HepG2 (cell line): Measurements from ENCODE around the gene CENPK. TPM values are rescaled to one million over a fixed set of nuclear protein-coding genes. Genes with fewer than 3 reads are reported as not detected.

ENCODE experiments used
- ATAC-seq: fragments of 200-7000 bp; cut with Tn5 transposase; 3 replicates; pipeline ENCODE4 v1.9.1; 2020; ENCODE audit warnings: mild to moderate bottlenecking, moderate library complexity
- BruUV-seq: library from RNA; stranded (reverse); fragments of 400-500 nt; replicated peaks from 2 replicates; lab custom pipeline; 2021; lab: Mats Ljungman, UMichigan
- CTCF ChIA-PET: fragments of 300-600 bp; formaldehyde crosslinking; extraction: SDS; loops from one replicate; lab custom pipeline; 2021; ENCODE audit warnings: low total read pairs, inconsistent platforms, low intra/inter-chr PET ratio; lab: Yijun Ruan, JAX
- POLR2A ChIA-PET: fragments of 350-600 bp; sonication (Branson Sonifier 250); formaldehyde crosslinking; loops from one replicate; lab custom pipeline; 2020; ENCODE audit warnings: antibody characterized with exemption, inconsistent platforms; lab: Yijun Ruan, JAX
- DNase-seq: peaks from one replicate; pipeline ENCODE4 v3.0.0-alpha.2; 2015; ENCODE audit warnings: low spot score
- FAIRE-seq: peaks from 3 replicates; lab custom pipeline; 2011; peaks lifted over from hg19 to GRCh38; lab: Jason Lieb, UNC
- H2AFZ ChIP-seq: one replicate; pipeline ENCODE4 v1.6.1; 2011; ENCODE audit warnings: low read length, inconsistent platforms
- H3K27ac ChIP-seq: fragments of 300-600 bp; 3 replicates; pipeline ENCODE4 v1.8.0; 2011; ENCODE audit warnings: mixed run types, mild to moderate bottlenecking, mixed read lengths, low read length, inconsistent platforms; ENCODE audit not compliant: insufficient read depth; ENCODE audit errors: extremely low read length
- H3K27me3 ChIP-seq, 2 experiments: fragments of 200-600 bp in 1 of 2; 2 replicates in 1 of 2; 3 replicates in 1 of 2; pipeline versions ENCODE4 v1.6.0 to v1.8.0; 2011; ENCODE audit warnings: low read length in 2 of 2, mild to moderate bottlenecking in 2 of 2, moderate library complexity in 2 of 2, inconsistent platforms in 1 of 2; ENCODE audit not compliant: insufficient read depth in 2 of 2, control insufficient read depth in 1 of 2
- H3K36me3 ChIP-seq, 2 experiments: fragments of 200-600 bp in 1 of 2; replicated peaks in 1 of 2; 2 replicates in 1 of 2; 3 replicates in 1 of 2; pipeline versions ENCODE4 v1.5.1 to v1.8.0; 2011; ENCODE audit warnings: low read length in 2 of 2, inconsistent platforms in 1 of 2; ENCODE audit not compliant: insufficient read depth in 2 of 2, control insufficient read depth in 1 of 2
- H3K4me1 ChIP-seq: 2 replicates; pipeline ENCODE4 v1.5.1; 2012; ENCODE audit warnings: low read length, inconsistent platforms; ENCODE audit not compliant: insufficient read depth
- H3K4me2 ChIP-seq: 2 replicates; pipeline ENCODE4 v1.6.0; 2011; ENCODE audit warnings: low read depth, low read length, inconsistent platforms
- H3K4me3 ChIP-seq, 3 experiments: fragments of 200-600 bp in 1 of 3; sonication (generic), shearing (Covaris generic) in 1 of 3; replicated peaks in 1 of 3; 2 replicates each; pipeline ENCODE4 v1.5.1; 2011 to 2016; ENCODE audit warnings: low read length in 3 of 3, inconsistent platforms in 2 of 3, low read depth in 2 of 3, mild to moderate bottlenecking in 2 of 3, control low read depth in 1 of 3, mixed read lengths in 1 of 3; ENCODE audit not compliant: insufficient read depth in 1 of 3
- H3K79me2 ChIP-seq: one replicate; pipeline ENCODE4 v1.6.1; 2011; ENCODE audit warnings: low read length, inconsistent platforms; ENCODE audit not compliant: insufficient read depth
- H3K9ac ChIP-seq: 2 replicates; pipeline ENCODE4 v1.6.0; 2011; ENCODE audit warnings: mild to moderate bottlenecking, low read depth, low read length, inconsistent platforms; ENCODE audit not compliant: insufficient read depth
- H3K9me3 ChIP-seq: 2 replicates; pipeline ENCODE4 v1.5.1; 2012; ENCODE audit warnings: mild to moderate bottlenecking, low read length
- H4K20me1 ChIP-seq: 2 replicates; pipeline ENCODE4 v1.6.0; 2011; ENCODE audit warnings: inconsistent platforms, mild to moderate bottlenecking, low read length, moderate library complexity; ENCODE audit not compliant: insufficient read depth
- HNRNPK ChIP-seq: fragments of 200-400 bp; formaldehyde crosslinking; IDR thresholded peaks from 2 replicates; pipeline ENCODE4 v1.6.1; 2018; ENCODE audit warnings: low read length, low read depth, moderate library complexity, mild to moderate bottlenecking; ENCODE audit not compliant: poor library complexity, severe bottlenecking
- NCOA2 ChIP-seq: sonication (generic); formaldehyde crosslinking; IDR thresholded peaks from 2 replicates; pipeline ENCODE4 v1.8.0; 2022; ENCODE audit warnings: inconsistent platforms
- REL ChIP-seq: sonication (generic); formaldehyde crosslinking; conservative IDR thresholded peaks from 2 replicates; pipeline ENCODE4 v1.8.0; 2022; ENCODE audit warnings: mild to moderate bottlenecking, missing genetic modification reagents, moderate library complexity
- TBP ChIP-seq: sonication (generic); formaldehyde crosslinking; IDR thresholded peaks from 2 replicates; pipeline ENCODE4 v1.5.0; 2020; ENCODE audit warnings: missing genetic modification reagents
- ZNF10 ChIP-seq: sonication (generic); formaldehyde crosslinking; IDR thresholded peaks from 2 replicates; pipeline ENCODE4 v1.4.0; 2020; ENCODE audit warnings: mild to moderate bottlenecking, low read depth, missing genetic modification reagents, borderline replicate concordance
- ZNF589 ChIP-seq: sonication (generic); formaldehyde crosslinking; conservative IDR thresholded peaks from 2 replicates; pipeline ENCODE4 v1.8.0; 2022; ENCODE audit warnings: mild to moderate bottlenecking, moderate library complexity, missing genetic modification reagents
- ZNF616 ChIP-seq: sonication (generic); formaldehyde crosslinking; IDR thresholded peaks from 2 replicates; pipeline ENCODE4 v1.5.0; 2020; ENCODE audit warnings: low read depth, mild to moderate bottlenecking, missing genetic modification reagents
- WGBS: methylation state at CpG from one replicate; pipeline ENCODE4 v1.1.6; 2017; ENCODE audit warnings: low lambda C conversion rate; 5-methylcytosine and 5-hydroxymethylcytosine counted together
- in situ Hi-C: cut with HindIII; loops from 2 replicates; pipeline ENCODE4 v1.10.0; 2017; ENCODE audit warnings: low pct_unique_long_range_greater_than_20kb; ENCODE audit not compliant: extremely low pct_ligation_motif_present
- intact Hi-C: fragments of 100-400 bp; cut with micrococcal nuclease; formaldehyde crosslinking; loops from one replicate; pipeline ENCODE4 v1.10.0; 2022; ENCODE audit not compliant: unreplicated experiment
- polyA plus RNA-seq, 8 experiments: library from polyadenylated mRNA; depleted of rRNA in 3 of 8; stranded (reverse) in 7 of 8; unstranded in 1 of 8; fragments of >200 nt; fragmentation: Illumina TruSeq in 4 of 8; extraction: Trizol in 4 of 8; gene quantifications; 2 replicates each; pipeline versions ENCODE4 v1.2.1 to v1.2.3, GENCODE V29; 2011 to 2016; ENCODE audit warnings: low read depth in 4 of 8, missing spikeins in 1 of 8, mixed read lengths in 1 of 8; ENCODE audit not compliant: insufficient read depth in 1 of 8
- total RNA-seq, 5 experiments: library from RNA; depleted of rRNA; stranded (reverse); fragments of >200 nt; fragmentation: Illumina TruSeq; extraction: Trizol; gene quantifications; 2 replicates each; pipeline ENCODE4 v1.2.3, GENCODE V29; 2016; ENCODE audit warnings: low read depth in 1 of 5
- TF ChIP-seq, protein P1 (sequence below): IDR thresholded peaks from 2 replicates; pipeline ENCODE4 v1.6.1; 2016; ENCODE audit warnings: missing genetic modification reagents, missing compliant biosample characterization

Gene CENPK
- total and polyA plus RNA-seq, 2 of the 13 experiments (the other 11 are each of a cell fraction or from before 2014, with no cell fraction given): 14.3 to 54.4 TPM

DNA sequence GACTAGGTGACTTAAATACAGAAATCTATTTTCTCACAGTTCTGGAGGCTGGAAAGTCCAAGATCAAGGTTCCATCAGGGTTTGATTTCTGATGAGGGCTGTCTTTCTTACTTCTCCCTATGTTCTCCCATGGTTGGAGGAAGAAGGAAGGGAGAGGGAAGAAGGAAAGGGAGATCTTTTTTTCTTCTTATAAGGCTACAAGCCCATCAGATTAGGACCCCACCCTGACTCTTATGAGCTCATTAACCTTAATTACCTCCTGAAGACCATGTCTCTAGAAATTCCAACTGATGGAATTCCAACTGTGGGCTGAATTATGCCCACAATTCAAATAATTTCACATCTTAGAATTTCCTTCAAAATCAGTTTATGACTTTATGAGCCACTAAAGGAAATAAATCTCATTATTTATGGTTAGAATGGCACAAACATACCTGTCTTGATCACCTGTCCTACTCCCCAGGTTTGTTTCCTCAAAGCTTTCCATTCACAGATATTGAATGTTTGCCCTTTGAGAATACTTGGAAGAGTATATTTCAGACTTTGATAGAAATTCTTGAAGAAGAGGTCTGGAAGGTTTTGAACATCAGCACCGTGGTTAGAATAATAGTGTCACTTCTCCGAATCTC, 7.7 kb upstream of the CENPK start (continued):
- no peak for TF ChIP-seq ZNF589 (CRISPR knock-in tag)
- TF ChIP-seq, protein P1, sequence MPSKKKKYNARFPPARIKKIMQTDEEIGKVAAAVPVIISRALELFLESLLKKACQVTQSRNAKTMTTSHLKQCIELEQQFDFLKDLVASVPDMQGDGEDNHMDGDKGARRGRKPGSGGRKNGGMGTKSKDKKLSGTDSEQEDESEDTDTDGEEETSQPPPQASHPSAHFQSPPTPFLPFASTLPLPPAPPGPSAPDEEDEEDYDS (CRISPR knock-in tag): no peak
- TF ChIP-seq, all 625 proteins: peak for 0

DNA sequence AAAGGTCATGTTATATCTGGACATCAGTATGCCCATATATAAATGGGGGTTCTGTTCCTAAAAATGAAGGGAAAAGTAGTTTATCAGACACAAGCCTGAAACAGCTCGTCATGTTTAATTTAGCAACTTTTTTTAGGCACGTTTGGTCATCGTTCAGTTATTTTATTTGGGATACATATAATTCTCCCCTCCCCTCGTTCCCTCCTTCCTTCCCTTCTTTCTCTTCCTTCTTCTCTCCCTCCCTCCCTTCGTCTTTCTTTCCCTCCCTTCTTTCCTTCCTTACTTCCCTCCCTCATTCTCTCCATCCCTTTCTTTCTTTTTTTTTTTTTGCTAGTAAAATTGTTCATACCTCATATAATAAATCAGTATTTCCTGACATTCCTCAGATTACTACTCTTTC, 3.5 kb upstream of the CENPK start:
- BruUV-seq: no TSS peak
- in situ Hi-C loops (no loop called here), intact Hi-C loops (no loop called here)
- peaks cover 4 to 6% of the 10 kb centered on the region in 2 experiments; a peak in 3 of 5 replicates for H3K36me3 ChIP-seq
- no peaks in the 10 kb centered on the region for H4K20me1 ChIP-seq
- WGBS: 91% methylated on average over 5 of the region's 5 CpGs
- peaks cover 22% of the 10 kb centered on the region for H3K4me1 ChIP-seq
- no peak for FAIRE-seq
- CTCF ChIA-PET: no interaction called here
- no peaks in the 10 kb centered on the region for H3K9me3 ChIP-seq
- no peak overlapping the region for H3K4me3 ChIP-seq
- TF ChIP-seq TBP (CRISPR knock-in tag): no peak
- no peak for TF ChIP-seq NCOA2
- no peak for TF ChIP-seq ZNF616 (CRISPR knock-in tag)
- TF ChIP-seq ZNF10 (CRISPR knock-in tag): no peak
- TF ChIP-seq REL (CRISPR knock-in tag): no peak
- TF ChIP-seq HNRNPK: peak; percentile 67
- TF ChIP-seq, all 625 proteins: peak for 1
- Histone ChIP-seq H3K27me3 (no peaks in the 10 kb centered on the region; a peak in 1 of 5 replicates), H2AFZ (no peak overlapping the region), H3K9ac (no peak overlapping the region), H3K27ac (no peak overlapping the region), H3K79me2 (peaks cover 44% of the 10 kb centered on the region), H3K4me2 (no peak overlapping the region)
- no peak for DNase-seq
- ATAC-seq: no peak
- POLR2A ChIA-PET: no interaction called here
